ENCODE data around the gene OGFR. TPM values are rescaled to one million over a fixed set of nuclear protein-coding genes. Genes with fewer than 3 reads are reported as not detected.

Gene OGFR, protein sequence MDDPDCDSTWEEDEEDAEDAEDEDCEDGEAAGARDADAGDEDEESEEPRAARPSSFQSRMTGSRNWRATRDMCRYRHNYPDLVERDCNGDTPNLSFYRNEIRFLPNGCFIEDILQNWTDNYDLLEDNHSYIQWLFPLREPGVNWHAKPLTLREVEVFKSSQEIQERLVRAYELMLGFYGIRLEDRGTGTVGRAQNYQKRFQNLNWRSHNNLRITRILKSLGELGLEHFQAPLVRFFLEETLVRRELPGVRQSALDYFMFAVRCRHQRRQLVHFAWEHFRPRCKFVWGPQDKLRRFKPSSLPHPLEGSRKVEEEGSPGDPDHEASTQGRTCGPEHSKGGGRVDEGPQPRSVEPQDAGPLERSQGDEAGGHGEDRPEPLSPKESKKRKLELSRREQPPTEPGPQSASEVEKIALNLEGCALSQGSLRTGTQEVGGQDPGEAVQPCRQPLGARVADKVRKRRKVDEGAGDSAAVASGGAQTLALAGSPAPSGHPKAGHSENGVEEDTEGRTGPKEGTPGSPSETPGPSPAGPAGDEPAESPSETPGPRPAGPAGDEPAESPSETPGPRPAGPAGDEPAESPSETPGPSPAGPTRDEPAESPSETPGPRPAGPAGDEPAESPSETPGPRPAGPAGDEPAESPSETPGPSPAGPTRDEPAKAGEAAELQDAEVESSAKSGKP
- total RNA-seq: 22.6 and 26.8 TPM in 2 replicates

DNA sequence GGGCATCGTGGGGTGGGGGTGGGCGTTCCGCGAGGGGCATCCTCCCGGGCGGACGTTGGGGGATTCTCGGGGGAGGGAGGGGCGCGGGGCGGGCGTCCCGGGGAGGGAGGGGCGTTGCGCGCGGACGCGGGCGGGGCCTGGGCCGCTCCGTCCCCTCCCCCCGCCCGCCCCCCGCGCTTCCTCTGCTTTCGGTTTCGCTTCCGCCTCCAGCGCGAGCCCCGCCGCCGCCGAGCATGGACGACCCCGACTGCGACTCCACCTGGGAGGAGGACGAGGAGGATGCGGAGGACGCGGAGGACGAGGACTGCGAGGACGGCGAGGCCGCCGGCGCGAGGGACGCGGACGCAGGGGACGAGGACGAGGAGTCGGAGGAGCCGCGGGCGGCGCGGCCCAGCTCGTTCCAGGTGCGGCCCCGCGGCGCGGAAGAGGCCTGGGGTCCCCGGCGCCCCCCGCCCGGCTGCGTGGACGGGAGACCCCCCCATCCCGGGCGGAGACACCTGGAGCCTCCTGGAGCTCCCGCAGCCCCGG is at the start of gene OGFR:
TSS of gene OGFR (plus strand) at position 209 of the 528 bp plus-strand sequence. CDS start at position 234, 25 bp downstream.

DNA sequence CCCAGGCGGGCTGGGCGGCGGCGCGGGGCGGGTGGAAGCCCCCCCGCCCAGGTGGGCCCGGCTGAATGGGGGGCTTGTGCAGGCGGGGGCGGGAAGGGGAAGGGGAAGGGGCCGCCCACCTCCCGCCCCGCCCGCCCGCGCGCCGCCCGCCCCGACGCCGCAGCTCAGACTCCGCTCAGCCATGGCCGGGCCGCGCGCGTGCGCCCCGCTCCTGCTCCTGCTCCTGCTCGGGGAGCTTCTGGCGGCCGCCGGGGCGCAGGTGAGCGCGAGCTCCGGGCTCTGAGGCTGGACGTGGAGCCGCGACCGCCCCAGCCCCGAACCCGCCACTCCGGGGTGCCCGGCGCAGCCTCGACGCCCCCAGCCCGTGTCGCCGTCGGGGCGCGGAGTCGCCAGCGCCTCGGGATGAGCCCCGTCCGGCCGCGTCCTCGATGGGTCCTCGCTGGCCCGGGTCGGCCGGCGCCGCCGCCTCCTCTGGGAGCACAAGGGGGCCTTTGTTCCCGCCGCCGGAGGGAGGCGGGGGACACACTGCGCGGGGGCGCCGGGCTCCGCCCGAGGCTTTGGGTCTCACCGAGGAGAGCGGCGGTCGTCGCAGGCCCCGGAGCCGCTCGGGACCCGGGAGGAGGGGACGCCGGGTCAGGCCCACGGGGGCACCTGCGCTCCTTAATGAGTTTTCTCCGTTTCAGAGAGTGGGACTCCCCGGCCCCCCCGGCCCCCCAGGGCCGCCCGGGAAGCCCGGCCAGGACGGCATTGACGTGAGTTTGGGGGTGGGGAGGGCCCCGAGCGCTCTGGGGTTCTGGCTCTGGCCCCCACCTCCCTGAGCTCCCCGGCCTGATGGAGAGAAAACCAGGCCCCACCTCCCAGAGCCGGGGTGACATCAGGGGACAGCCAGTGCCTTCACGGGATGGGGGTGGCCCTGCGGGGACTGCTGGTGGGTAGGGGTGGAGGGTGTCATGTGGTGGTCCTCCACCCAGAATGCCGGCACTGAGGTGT is 12.5 kb downstream of the OGFR start, which contains the start of gene COL9A3:
TSS of gene COL9A3 (plus strand) at position 167 of the 990 bp plus-strand sequence. CDS start at position 182, 15 bp downstream.

DNA sequence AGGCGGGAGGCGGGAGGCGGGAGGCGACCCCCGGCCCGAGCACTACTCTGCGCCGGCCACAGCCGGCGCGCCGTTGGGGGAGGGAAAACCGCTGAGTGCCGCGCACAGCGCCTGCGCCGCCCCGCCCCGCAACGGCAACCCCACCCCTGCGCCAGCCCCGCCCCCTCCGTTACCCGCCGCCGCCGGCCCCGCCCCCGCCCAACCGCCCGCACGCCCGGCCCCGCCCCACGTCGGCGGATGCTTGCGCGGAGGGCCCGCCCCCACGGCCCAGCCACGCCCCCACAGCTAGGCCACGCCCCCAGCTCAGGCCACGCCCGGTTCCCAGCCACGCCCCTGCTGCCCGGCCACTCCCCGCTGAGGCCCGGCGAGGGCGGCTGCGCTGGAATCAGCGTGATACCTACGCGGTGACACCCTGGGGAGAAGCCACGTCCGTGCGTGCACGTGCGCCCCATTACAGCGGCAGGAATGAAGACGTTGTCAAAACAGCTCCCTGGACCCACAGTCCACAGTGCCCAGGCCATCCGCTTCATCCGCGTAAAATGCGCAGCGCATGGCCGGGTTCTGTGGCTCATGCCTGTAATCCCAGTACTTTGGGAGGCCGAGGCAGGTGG is 57.2 kb downstream of the OGFR start, which contains the start of gene TCFL5:
TSS of gene TCFL5 (minus strand) at position 97 of the 611 bp plus-strand sequence. CDS start 152 bp downstream, outside the sequence.

Other genes starting within 250 kb of the OGFR start
- 0.13 and 0.30 TPM in 2 replicates for gene SLCO4A1, start 162.3 kb upstream of the OGFR start, total RNA-seq
- gene NTSR1, start 96.0 kb upstream of the OGFR start, total RNA-seq: 0.03 and 0.07 TPM in 2 replicates
- gene MRGBP, start 8.4 kb upstream of the OGFR start, total RNA-seq: 12.8 and 16.4 TPM in 2 replicates
- gene COL9A3, start 12.2 kb downstream of the OGFR start, total RNA-seq: 0.39 and 0.50 TPM in 2 replicates
- 17.0 and 19.5 TPM in 2 replicates for gene TCFL5, start 57.0 kb downstream of the OGFR start, total RNA-seq
- 32.8 and 37.2 TPM in 2 replicates for gene DIDO1, start 121.7 kb downstream of the OGFR start, total RNA-seq
- 29.0 and 35.4 TPM in 2 replicates for gene GID8, start 133.3 kb downstream of the OGFR start, total RNA-seq
- 21.0 and 25.4 TPM in 2 replicates for gene SLC17A9, start 147.9 kb downstream of the OGFR start, total RNA-seq
- not detected in 2 replicates for gene BHLHE23, start 202.1 kb downstream of the OGFR start, total RNA-seq

Measured in smooth muscle cell of the pulmonary artery (primary cell).